ENCODE data around the gene ENTPD1. TPM values are rescaled to one million over a fixed set of nuclear protein-coding genes. Genes with fewer than 3 reads are reported as not detected.
"Not testable (repeated sequence)": the region's sequence is repeated elsewhere in the genome, so short reads cannot be mapped to it uniquely, and the experiment has no call there.

The ENTPD1 gene
- total and polyA plus RNA-seq, 4 experiments from 2014 or later: 1.2 to 1.9 (median 1.6) TPM

- intact Hi-C loops (cut with micrococcal nuclease): no loop called here
- ChIA-PET POLR2A (ENCODE audit: partially characterized antibody) (no interaction called here), CTCF (ENCODE audit: partially characterized antibody) (interaction anchor here (0.7 kb wide), 1 partner anchor 102 kb away, joined by 3 read pairs; the partner anchor contains the start of gene TCTN3)
- H3K4me3 ChIP-seq (ENCODE audit: low read length in 2 of 2): no peak overlapping the region
- H3K36me3 ChIP-seq (ENCODE audit: insufficient read depth, low read length): no peaks in the 10 kb centered on the region
- DNase-seq: no peak
- peaks cover 0 to 2% of the 10 kb centered on the region in 2 donors for H3K27me3 Mint-ChIP-seq
- no peaks in the 10 kb centered on the region for H3K27me3 ChIP-seq (ENCODE audit: insufficient read depth, low read length)
- H3K9me3 Mint-ChIP-seq: peaks cover 0 to 3% (median 0%) of the 10 kb centered on the region in 8 donors
- H3K4me1 ChIP-seq (ENCODE audit: insufficient read depth, low read length): no peaks in the 10 kb centered on the region
- H3K4me1 Mint-ChIP-seq: no peaks in the 10 kb centered on the region
- no peaks in the 10 kb centered on the region for H3K36me3 Mint-ChIP-seq
- no peak overlapping the region for H3K27ac ChIP-seq (ENCODE audit: low read depth, low read length)
- no peaks in the 10 kb centered on the region for H3K9me3 ChIP-seq (ENCODE audit: control insufficient read depth in 1 of 2, low read length in 2 of 2)
- H3K27ac Mint-ChIP-seq: no peak overlapping the region
- H3K4me3 Mint-ChIP-seq: no peak overlapping the region
Measured at GRCh38 chr10:95795602-95796001, 39.6 kb downstream of the ENTPD1 start.

GRCh38 chr10:95796504-95796903, 40.5 kb downstream of the ENTPD1 start:
- peaks cover 0 to 3% (median 0%) of the 10 kb centered on the region in 8 donors for H3K9me3 Mint-ChIP-seq
- H3K4me1 Mint-ChIP-seq: no peaks in the 10 kb centered on the region
- no peaks in the 10 kb centered on the region for H3K4me1 ChIP-seq (ENCODE audit: insufficient read depth, low read length)
- DNase-seq: no peak
- CTCF ChIA-PET (ENCODE audit: partially characterized antibody): no interaction called here
- H3K27ac ChIP-seq (ENCODE audit: low read depth, low read length): no peak overlapping the region
- no peak overlapping the region for H3K4me3 ChIP-seq (ENCODE audit: low read length in 2 of 2)
- no peaks in the 10 kb centered on the region for H3K36me3 ChIP-seq (ENCODE audit: insufficient read depth, low read length)
- H3K4me3 Mint-ChIP-seq: no peak overlapping the region
- intact Hi-C loops (cut with micrococcal nuclease): no loop called here
- no peaks in the 10 kb centered on the region for H3K36me3 Mint-ChIP-seq
- no peaks in the 10 kb centered on the region for H3K27me3 ChIP-seq (ENCODE audit: insufficient read depth, low read length)
- POLR2A ChIA-PET (ENCODE audit: partially characterized antibody): no interaction called here
- no peaks in the 10 kb centered on the region for H3K9me3 ChIP-seq (ENCODE audit: control insufficient read depth in 1 of 2, low read length in 2 of 2)
- no peaks in the 10 kb centered on the region for H3K27me3 Mint-ChIP-seq
- H3K27ac Mint-ChIP-seq: peak overlapping the region in 1 of 7 donors; percentile 1

GRCh38 chr10:95798096-95798855, 42.3 kb downstream of the ENTPD1 start:
- Mint-ChIP-seq H3K36me3 (no peaks in the 10 kb centered on the region), H3K4me1 (no peaks in the 10 kb centered on the region), H3K27ac (peak overlapping the region in 1 of 7 donors; percentile 20), H3K9me3 (peaks cover 0 to 7% (median 3%) of the 10 kb centered on the region in 8 donors), H3K4me3 (no peak overlapping the region), H3K27me3 (no peaks in the 10 kb centered on the region)
- H3K4me1 ChIP-seq (ENCODE audit: insufficient read depth, low read length): no peaks in the 10 kb centered on the region
- H3K4me3 ChIP-seq (ENCODE audit: low read length in 2 of 2): no peak overlapping the region
- ChIA-PET CTCF (ENCODE audit: partially characterized antibody) (interaction anchor here (1.2 kb wide), 1 partner anchor 104 kb away, joined by 4 read pairs; the partner anchor contains the start of gene TCTN3), POLR2A (ENCODE audit: partially characterized antibody) (no interaction called here)
- DNase-seq: no peak
- no peaks in the 10 kb centered on the region for H3K9me3 ChIP-seq (ENCODE audit: control insufficient read depth in 1 of 2, low read length in 2 of 2)
- H3K27ac ChIP-seq (ENCODE audit: low read depth, low read length): no peak overlapping the region
- intact Hi-C loops (cut with micrococcal nuclease): no loop called here
- no peaks in the 10 kb centered on the region for H3K36me3 ChIP-seq (ENCODE audit: insufficient read depth, low read length)
- no peaks in the 10 kb centered on the region for H3K27me3 ChIP-seq (ENCODE audit: insufficient read depth, low read length)

GRCh38 chr10:95800286-95800685, 44.3 kb downstream of the ENTPD1 start:
- H3K4me3 ChIP-seq (ENCODE audit: low read length in 2 of 2); H3K27me3 ChIP-seq (ENCODE audit: insufficient read depth, low read length); DNase-seq; H3K27me3 Mint-ChIP-seq; H3K9me3 ChIP-seq (ENCODE audit: control insufficient read depth in 1 of 2, low read length in 2 of 2); POLR2A ChIA-PET (ENCODE audit: partially characterized antibody); CTCF ChIA-PET (ENCODE audit: partially characterized antibody); H3K4me3 Mint-ChIP-seq; H3K36me3 Mint-ChIP-seq; H3K36me3 ChIP-seq (ENCODE audit: insufficient read depth, low read length); H3K4me1 ChIP-seq (ENCODE audit: insufficient read depth, low read length); intact Hi-C loops (cut with micrococcal nuclease); H3K4me1 Mint-ChIP-seq; H3K27ac ChIP-seq (ENCODE audit: low read depth, low read length): not testable (repeated sequence)
- H3K9me3 Mint-ChIP-seq: peaks cover 0 to 17% (median 3%) of the 10 kb centered on the region in 8 donors
- peak overlapping the region in 1 of 7 donors; percentile 27 for H3K27ac Mint-ChIP-seq

GRCh38 chr10:95806687-95807380, 50.9 kb downstream of the ENTPD1 start:
- H3K27ac ChIP-seq (ENCODE audit: low read depth, low read length); H3K4me3 ChIP-seq (ENCODE audit: low read length in 2 of 2); H3K9me3 ChIP-seq (ENCODE audit: control insufficient read depth in 1 of 2, low read length in 2 of 2); H3K27me3 ChIP-seq (ENCODE audit: insufficient read depth, low read length); H3K4me1 Mint-ChIP-seq; H3K36me3 ChIP-seq (ENCODE audit: insufficient read depth, low read length); H3K36me3 Mint-ChIP-seq; DNase-seq; H3K4me1 ChIP-seq (ENCODE audit: insufficient read depth, low read length); POLR2A ChIA-PET (ENCODE audit: partially characterized antibody); intact Hi-C loops (cut with micrococcal nuclease): not testable (repeated sequence)
- peak overlapping the region in 1 of 7 donors; percentile 10 for H3K27ac Mint-ChIP-seq
- peaks cover 8 to 11% of the 10 kb centered on the region in 2 donors for H3K27me3 Mint-ChIP-seq
- peaks cover 0 to 20% (median 4%) of the 10 kb centered on the region in 8 donors for H3K9me3 Mint-ChIP-seq
- CTCF ChIA-PET (ENCODE audit: partially characterized antibody): interaction anchor here (1.4 kb wide), 2 partner anchors 35 to 113 kb away, joined by 3 read pairs; partner anchors contain the start of gene TCTN3
- peak overlapping the region in 1 of 8 donors; percentile 32 for H3K4me3 Mint-ChIP-seq

- H3K27me3 Mint-ChIP-seq: peaks cover 10 to 11% of the 10 kb centered on the region in 2 donors
- intact Hi-C loops (cut with micrococcal nuclease); H3K9me3 ChIP-seq (ENCODE audit: control insufficient read depth in 1 of 2, low read length in 2 of 2); H3K27ac ChIP-seq (ENCODE audit: low read depth, low read length); H3K4me1 Mint-ChIP-seq; CTCF ChIA-PET (ENCODE audit: partially characterized antibody); H3K27ac Mint-ChIP-seq; H3K36me3 ChIP-seq (ENCODE audit: insufficient read depth, low read length); H3K36me3 Mint-ChIP-seq; H3K4me3 ChIP-seq (ENCODE audit: low read length in 2 of 2); DNase-seq; POLR2A ChIA-PET (ENCODE audit: partially characterized antibody); H3K27me3 ChIP-seq (ENCODE audit: insufficient read depth, low read length); H3K4me1 ChIP-seq (ENCODE audit: insufficient read depth, low read length); H3K4me3 Mint-ChIP-seq: not testable (repeated sequence)
- peaks cover 0 to 14% (median under 1%) of the 10 kb centered on the region in 8 donors for H3K9me3 Mint-ChIP-seq
Measured at GRCh38 chr10:95808705-95809308, 52.8 kb downstream of the ENTPD1 start.

All from CD4-positive, alpha-beta memory T cell (primary cell).